Progenitor cell of endocrine pancreas (in vitro differentiated cells): ENCODE measurements around the gene SPATA3. TPM values are rescaled to one million over a fixed set of nuclear protein-coding genes. Genes with fewer than 3 reads are reported as not detected.
"Not testable (repeated sequence)": the region's sequence is repeated elsewhere in the genome, so short reads cannot be mapped to it uniquely, and the experiment has no call there.

Experiments used
- DNase-seq: peaks from one replicate; pipeline ENCODE4 v3.0.0; 2021; ENCODE audit warnings: low spot score; ENCODE audit not compliant: unreplicated experiment
- H3K27ac Mint-ChIP-seq: 2 replicates; pipeline ENCODE4 v1.8.0; 2021; ENCODE audit warnings: mild to moderate bottlenecking, moderate library complexity, mixed read lengths
- H3K27me3 Mint-ChIP-seq: 2 replicates; pipeline ENCODE4 v1.8.0; 2021; ENCODE audit warnings: mixed read lengths
- H3K36me3 Mint-ChIP-seq: 2 replicates; pipeline ENCODE4 v1.8.0; 2022; ENCODE audit warnings: mixed read lengths; ENCODE audit not compliant: insufficient read depth
- H3K4me1 Mint-ChIP-seq: 2 replicates; pipeline ENCODE4 v1.8.0; 2021; ENCODE audit warnings: low read depth, mixed read lengths
- H3K4me3 Mint-ChIP-seq: 2 replicates; pipeline ENCODE4 v1.8.0; 2021; ENCODE audit warnings: low read depth, mild to moderate bottlenecking, moderate library complexity, mixed read lengths
- H3K9me3 Mint-ChIP-seq: 2 replicates; pipeline ENCODE4 v1.8.0; 2021; ENCODE audit warnings: low read depth, mixed read lengths
- CTCF ChIP-seq: fragments of 200-600 bp; sonication (generic); IDR thresholded peaks from one replicate; pipeline ENCODE4 v1.5.0; 2021; ENCODE audit warnings: antibody characterized with exemption, mild to moderate bottlenecking; ENCODE audit not compliant: unreplicated experiment
- total RNA-seq: library from RNA; stranded (reverse); gene quantifications from 2 replicates; pipeline ENCODE4 v1.2.1, GENCODE V29; 2021

SPATA3 gene
- total RNA-seq, 1 donor from 2014 or later = not detected

- no peak for TF ChIP-seq CTCF
- H3K4me1 Mint-ChIP-seq = peaks cover 6% of the 10 kb centered on the region
- H3K27me3 Mint-ChIP-seq = peaks cover 42% of the 10 kb centered on the region
- DNase-seq = no peak
- H3K9me3 Mint-ChIP-seq = peaks cover 3% of the 10 kb centered on the region
- no peak overlapping the region for H3K4me3 Mint-ChIP-seq
- no peak overlapping the region for H3K27ac Mint-ChIP-seq
- H3K36me3 Mint-ChIP-seq = no peaks in the 10 kb centered on the region
Measured at GRCh38 chr2:230960026-230960425, 35.9 kb upstream of the SPATA3 start.

- no peak for TF ChIP-seq CTCF
- no peak overlapping the region for H3K27ac Mint-ChIP-seq
Measured at GRCh38 chr2:230961091-230961491, 34.8 kb upstream of the SPATA3 start.

GRCh38 chr2:230964136-230964730 lies 31.7 kb upstream of the SPATA3 start:
- Mint-ChIP-seq H3K4me3 (no peak overlapping the region), H3K4me1 (no peaks in the 10 kb centered on the region), H3K27me3 (peaks cover 10% of the 10 kb centered on the region), H3K9me3 (peaks cover 3% of the 10 kb centered on the region), H3K27ac (no peak overlapping the region), H3K36me3 (no peaks in the 10 kb centered on the region)
- TF ChIP-seq CTCF = no peak
- no peak for DNase-seq

More at GRCh38 chr2:230961091-230961491, 34.8 kb upstream of the SPATA3 start:
- H3K27me3 Mint-ChIP-seq = peaks cover 38% of the 10 kb centered on the region
- no peaks in the 10 kb centered on the region for H3K36me3 Mint-ChIP-seq
- H3K9me3 Mint-ChIP-seq = peaks cover 3% of the 10 kb centered on the region
- DNase-seq = no peak
- peaks cover 6% of the 10 kb centered on the region for H3K4me1 Mint-ChIP-seq
- no peak overlapping the region for H3K4me3 Mint-ChIP-seq

DNA sequence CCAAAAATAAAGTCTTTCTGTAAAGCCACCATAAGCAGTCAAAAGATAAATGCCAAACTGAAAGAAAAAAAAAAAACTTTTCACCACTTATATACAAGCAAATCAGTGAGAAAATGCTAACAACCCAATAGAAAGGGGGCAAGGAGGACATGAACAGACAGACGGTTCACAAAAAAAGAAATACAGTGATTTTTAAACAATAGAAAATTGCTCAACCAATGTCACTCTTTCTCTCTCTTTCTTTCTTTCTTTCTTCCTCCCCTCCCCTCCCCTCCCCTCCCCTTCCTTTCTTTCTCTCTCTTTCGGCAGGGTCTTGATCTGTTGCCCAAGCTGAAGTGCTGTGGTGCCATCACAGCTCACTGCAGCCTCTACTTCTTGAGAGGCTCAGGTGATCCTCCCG lies 28.8 kb upstream of the SPATA3 start:
- no peaks in the 10 kb centered on the region for H3K9me3 Mint-ChIP-seq
- DNase-seq = no peak
- no peak for TF ChIP-seq CTCF
- H3K4me1 Mint-ChIP-seq = no peaks in the 10 kb centered on the region
- no peaks in the 10 kb centered on the region for H3K27me3 Mint-ChIP-seq
- no peak overlapping the region for H3K27ac Mint-ChIP-seq
- no peaks in the 10 kb centered on the region for H3K36me3 Mint-ChIP-seq
- no peak overlapping the region for H3K4me3 Mint-ChIP-seq

DNA sequence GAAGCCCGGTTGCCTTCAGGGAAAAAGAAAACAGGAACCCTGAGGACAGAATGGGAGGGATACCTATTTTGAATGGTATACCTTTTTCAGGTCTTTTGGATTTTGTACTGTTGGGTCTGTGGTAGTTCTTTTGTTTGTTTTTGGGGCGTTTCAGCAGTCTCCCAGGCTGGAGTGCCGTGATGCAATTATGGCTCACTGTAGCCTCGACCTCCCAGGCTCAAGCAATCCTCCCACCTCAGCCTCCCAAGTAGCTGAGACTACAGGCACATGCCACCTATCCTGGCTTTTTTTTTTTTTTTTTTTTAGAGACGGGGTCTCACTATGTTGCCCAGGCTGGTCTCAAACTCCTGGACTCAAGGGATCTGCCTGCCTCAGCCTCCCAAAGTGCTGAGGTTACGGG lies 27.6 kb upstream of the SPATA3 start:
- H3K4me3 Mint-ChIP-seq, DNase-seq, H3K36me3 Mint-ChIP-seq, H3K9me3 Mint-ChIP-seq, H3K27me3 Mint-ChIP-seq, H3K4me1 Mint-ChIP-seq, H3K27ac Mint-ChIP-seq: not testable (repeated sequence)

- Mint-ChIP-seq H3K27ac (no peak overlapping the region), H3K9me3 (no peaks in the 10 kb centered on the region), H3K4me3 (no peak overlapping the region), H3K27me3 (no peaks in the 10 kb centered on the region), H3K36me3 (no peaks in the 10 kb centered on the region), H3K4me1 (no peaks in the 10 kb centered on the region)
- no peak for TF ChIP-seq CTCF
- no peak for DNase-seq
Measured at GRCh38 chr2:230968921-230969658, 26.8 kb upstream of the SPATA3 start.
